ENCODE data around the gene VARS2.
"Not testable (repeated sequence)": the region's sequence is repeated elsewhere in the genome, so short reads cannot be mapped to it uniquely, and the experiment has no call there.

VARS2 gene

GRCh38 chr6:30873795-30874194, 40.2 kb upstream of the VARS2 start:
- H3K4me3 ChIP-seq (ENCODE audit: control insufficient read depth in 1 of 7, extremely low read depth in 1 of 7, insufficient read depth in 4 of 7, low read depth in 2 of 7, low read length in 6 of 7); POLR2A ChIA-PET; H3K4me1 ChIP-seq (ENCODE audit: control extremely low read depth in 1 of 4, control insufficient read depth in 4 of 4, insufficient read depth in 4 of 4, low read length in 3 of 4); H3K36me3 ChIP-seq (ENCODE audit: control insufficient read depth in 4 of 4, insufficient read depth in 4 of 4, low read length in 3 of 4); CTCF ChIA-PET; DNase-seq; H3K27me3 ChIP-seq (replicated peaks in 2 of 5; ENCODE audit: control insufficient read depth in 4 of 5, insufficient read depth in 5 of 5, low read length in 4 of 5): not testable (repeated sequence)
- H3K9me3 ChIP-seq (ENCODE audit: control extremely low read depth in 1 of 5, control insufficient read depth in 4 of 5, insufficient read depth in 2 of 5, low read depth in 1 of 5, low read length in 4 of 5): peaks cover 0 to 36% (median 20%) of the 10 kb centered on the region in 5 experiments
- 100% methylated on average over 1 of the region's 3 CpGs for WGBS (ENCODE audit: insufficient coverage)
- peak overlapping the region in 1 of 2 experiments; percentile 63 for H3K27ac ChIP-seq (ENCODE audit: insufficient read depth in 1 of 2, low read depth in 1 of 2, low read length in 2 of 2, poor library complexity in 1 of 2, severe bottlenecking in 2 of 2)

- no peak for DNase-seq
- Histone ChIP-seq H3K27me3 (replicated peaks in 2 of 5; ENCODE audit: control insufficient read depth in 4 of 5, insufficient read depth in 5 of 5, low read length in 4 of 5) (no peaks in the 10 kb centered on the region), H3K4me1 (ENCODE audit: control extremely low read depth in 1 of 4, control insufficient read depth in 4 of 4, insufficient read depth in 4 of 4, low read length in 3 of 4) (peaks cover 0 to 8% (median 6%) of the 10 kb centered on the region in 4 experiments), H3K36me3 (ENCODE audit: control insufficient read depth in 4 of 4, insufficient read depth in 4 of 4, low read length in 3 of 4) (no peaks in the 10 kb centered on the region), H3K27ac (ENCODE audit: insufficient read depth in 1 of 2, low read depth in 1 of 2, low read length in 2 of 2, poor library complexity in 1 of 2, severe bottlenecking in 2 of 2) (no peak overlapping the region), H3K4me3 (ENCODE audit: control insufficient read depth in 1 of 7, extremely low read depth in 1 of 7, insufficient read depth in 4 of 7, low read depth in 2 of 7, low read length in 6 of 7) (no peak overlapping the region), H3K9me3 (ENCODE audit: control extremely low read depth in 1 of 5, control insufficient read depth in 4 of 5, insufficient read depth in 2 of 5, low read depth in 1 of 5, low read length in 4 of 5) (peaks cover 0 to 23% (median 14%) of the 10 kb centered on the region in 5 experiments)
- ChIA-PET POLR2A (interaction anchor here (0.6 kb wide), 1 partner anchor 15 kb away, joined by 5 read pairs; no protein-coding TSS in a partner anchor), CTCF (interaction anchor here (0.8 to 5.7 kb wide), 3 partner anchors 16 to 212 kb away, joined by 3 to 36 read pairs (median 3); no protein-coding TSS in a partner anchor)
- 98% methylated on average over 17 of the region's 18 CpGs for WGBS (ENCODE audit: insufficient coverage)
Observed at GRCh38 chr6:30875244-30876038, 38.6 kb upstream of the VARS2 start.

GRCh38 chr6:30876039-30876730, 37.9 kb upstream of the VARS2 start:
- Histone ChIP-seq H3K9me3 (ENCODE audit: control extremely low read depth in 1 of 5, control insufficient read depth in 4 of 5, insufficient read depth in 2 of 5, low read depth in 1 of 5, low read length in 4 of 5) (peaks cover 0 to 16% (median 8%) of the 10 kb centered on the region in 5 experiments), H3K4me3 (ENCODE audit: control insufficient read depth in 1 of 7, extremely low read depth in 1 of 7, insufficient read depth in 4 of 7, low read depth in 2 of 7, low read length in 6 of 7) (no peak overlapping the region), H3K27me3 (replicated peaks in 2 of 5; ENCODE audit: control insufficient read depth in 4 of 5, insufficient read depth in 5 of 5, low read length in 4 of 5) (peaks cover 0 to 3% (median 0%) of the 10 kb centered on the region in 5 experiments), H3K4me1 (ENCODE audit: control extremely low read depth in 1 of 4, control insufficient read depth in 4 of 4, insufficient read depth in 4 of 4, low read length in 3 of 4) (peaks cover 0 to 8% (median 6%) of the 10 kb centered on the region in 4 experiments), H3K27ac (ENCODE audit: insufficient read depth in 1 of 2, low read depth in 1 of 2, low read length in 2 of 2, poor library complexity in 1 of 2, severe bottlenecking in 2 of 2) (peak overlapping the region in 1 of 2 experiments; percentile 57), H3K36me3 (ENCODE audit: control insufficient read depth in 4 of 4, insufficient read depth in 4 of 4, low read length in 3 of 4) (no peaks in the 10 kb centered on the region)
- WGBS (ENCODE audit: insufficient coverage): 79% methylated on average over 4 of the region's 4 CpGs
- POLR2A ChIA-PET: no interaction called here
- CTCF ChIA-PET: interaction anchor here (0.9 to 10.1 kb wide), 8 partner anchors 8 to 211 kb away, joined by 3 to 95 read pairs (median 4); no protein-coding TSS in a partner anchor
- peak in 1 of 3 donors; percentile 29 for DNase-seq

- Histone ChIP-seq H3K4me1 (ENCODE audit: control extremely low read depth in 1 of 4, control insufficient read depth in 4 of 4, insufficient read depth in 4 of 4, low read length in 3 of 4) (peaks cover 0 to 8% (median 6%) of the 10 kb centered on the region in 4 experiments), H3K27ac (ENCODE audit: insufficient read depth in 1 of 2, low read depth in 1 of 2, low read length in 2 of 2, poor library complexity in 1 of 2, severe bottlenecking in 2 of 2) (peak overlapping the region in 1 of 2 experiments; percentile 77), H3K9me3 (ENCODE audit: control extremely low read depth in 1 of 5, control insufficient read depth in 4 of 5, insufficient read depth in 2 of 5, low read depth in 1 of 5, low read length in 4 of 5) (peaks cover 0 to 4% (median 3%) of the 10 kb centered on the region in 5 experiments), H3K4me3 (ENCODE audit: control insufficient read depth in 1 of 7, extremely low read depth in 1 of 7, insufficient read depth in 4 of 7, low read depth in 2 of 7, low read length in 6 of 7) (peak overlapping the region in 6 of 7 experiments; percentile 30 to 83 (median 52)), H3K27me3 (replicated peaks in 2 of 5; ENCODE audit: control insufficient read depth in 4 of 5, insufficient read depth in 5 of 5, low read length in 4 of 5) (peaks cover 0 to 10% (median 2%) of the 10 kb centered on the region in 5 experiments), H3K36me3 (ENCODE audit: control insufficient read depth in 4 of 4, insufficient read depth in 4 of 4, low read length in 3 of 4) (no peaks in the 10 kb centered on the region)
- CTCF ChIA-PET: interaction anchor here (1.1 to 10.1 kb wide), 13 partner anchors 10 to 146 kb away, joined by 3 to 95 read pairs (median 5); no protein-coding TSS in a partner anchor
- POLR2A ChIA-PET: no interaction called here
- 11% methylated on average over 12 of the region's 15 CpGs for WGBS (ENCODE audit: insufficient coverage)
- peak; percentile 75 to 78 (median 76) for DNase-seq
Observed at GRCh38 chr6:30877419-30878262, 36.4 kb upstream of the VARS2 start.

- POLR2A ChIA-PET: no interaction called here
Observed at GRCh38 chr6:30879684-30880427, 34.2 kb upstream of the VARS2 start.

GRCh38 chr6:30880698-30881252, 33.3 kb upstream of the VARS2 start:
- Histone ChIP-seq H3K36me3 (ENCODE audit: control insufficient read depth in 4 of 4, insufficient read depth in 4 of 4, low read length in 3 of 4) (no peaks in the 10 kb centered on the region), H3K27me3 (replicated peaks in 2 of 5; ENCODE audit: control insufficient read depth in 4 of 5, insufficient read depth in 5 of 5, low read length in 4 of 5) (peaks cover 0 to 26% (median 13%) of the 10 kb centered on the region in 5 experiments), H3K4me3 (ENCODE audit: control insufficient read depth in 1 of 7, extremely low read depth in 1 of 7, insufficient read depth in 4 of 7, low read depth in 2 of 7, low read length in 6 of 7) (no peak overlapping the region), H3K4me1 (ENCODE audit: control extremely low read depth in 1 of 4, control insufficient read depth in 4 of 4, insufficient read depth in 4 of 4, low read length in 3 of 4) (peaks cover 0 to 20% (median 17%) of the 10 kb centered on the region in 4 experiments), H3K27ac (ENCODE audit: insufficient read depth in 1 of 2, low read depth in 1 of 2, low read length in 2 of 2, poor library complexity in 1 of 2, severe bottlenecking in 2 of 2) (no peak overlapping the region), H3K9me3 (ENCODE audit: control extremely low read depth in 1 of 5, control insufficient read depth in 4 of 5, insufficient read depth in 2 of 5, low read depth in 1 of 5, low read length in 4 of 5) (no peaks in the 10 kb centered on the region)
- 92% methylated on average over 15 of the region's 16 CpGs for WGBS (ENCODE audit: insufficient coverage)
- DNase-seq: no peak
- CTCF ChIA-PET: interaction anchor here (1.2 to 10.1 kb wide), 5 partner anchors 24 to 200 kb away, joined by 4 to 95 read pairs (median 4); partner anchors contain the start of gene VARS2
- POLR2A ChIA-PET: no interaction called here

More at GRCh38 chr6:30879684-30880427, 34.2 kb upstream of the VARS2 start:
- H3K27me3 ChIP-seq (replicated peaks in 2 of 5; ENCODE audit: control insufficient read depth in 4 of 5, insufficient read depth in 5 of 5, low read length in 4 of 5): peaks cover 0 to 17% (median 4%) of the 10 kb centered on the region in 5 experiments
- no peak overlapping the region for H3K27ac ChIP-seq (ENCODE audit: insufficient read depth in 1 of 2, low read depth in 1 of 2, low read length in 2 of 2, poor library complexity in 1 of 2, severe bottlenecking in 2 of 2)
- no peaks in the 10 kb centered on the region for H3K36me3 ChIP-seq (ENCODE audit: control insufficient read depth in 4 of 4, insufficient read depth in 4 of 4, low read length in 3 of 4)
- no peak overlapping the region for H3K4me3 ChIP-seq (ENCODE audit: control insufficient read depth in 1 of 7, extremely low read depth in 1 of 7, insufficient read depth in 4 of 7, low read depth in 2 of 7, low read length in 6 of 7)
- DNase-seq: no peak
- H3K9me3 ChIP-seq (ENCODE audit: control extremely low read depth in 1 of 5, control insufficient read depth in 4 of 5, insufficient read depth in 2 of 5, low read depth in 1 of 5, low read length in 4 of 5): no peaks in the 10 kb centered on the region
- WGBS (ENCODE audit: insufficient coverage): 83% methylated on average over 6 of the region's 8 CpGs
- peaks cover 0 to 15% (median 12%) of the 10 kb centered on the region in 4 experiments for H3K4me1 ChIP-seq (ENCODE audit: control extremely low read depth in 1 of 4, control insufficient read depth in 4 of 4, insufficient read depth in 4 of 4, low read length in 3 of 4)
- CTCF ChIA-PET: interaction anchor here (0.6 to 10.1 kb wide), 10 partner anchors 11 to 201 kb away, joined by 3 to 95 read pairs (median 4); partner anchors contain the start of gene VARS2

All from common myeloid progenitor, CD34-positive (primary cell).